ENCODE measurements around the gene SSTR5. TPM values are rescaled to one million over a fixed set of nuclear protein-coding genes. Genes with fewer than 3 reads are reported as not detected.

Gene SSTR5
- total RNA-seq, 1 experiment from 2014 or later: not detected

DNA sequence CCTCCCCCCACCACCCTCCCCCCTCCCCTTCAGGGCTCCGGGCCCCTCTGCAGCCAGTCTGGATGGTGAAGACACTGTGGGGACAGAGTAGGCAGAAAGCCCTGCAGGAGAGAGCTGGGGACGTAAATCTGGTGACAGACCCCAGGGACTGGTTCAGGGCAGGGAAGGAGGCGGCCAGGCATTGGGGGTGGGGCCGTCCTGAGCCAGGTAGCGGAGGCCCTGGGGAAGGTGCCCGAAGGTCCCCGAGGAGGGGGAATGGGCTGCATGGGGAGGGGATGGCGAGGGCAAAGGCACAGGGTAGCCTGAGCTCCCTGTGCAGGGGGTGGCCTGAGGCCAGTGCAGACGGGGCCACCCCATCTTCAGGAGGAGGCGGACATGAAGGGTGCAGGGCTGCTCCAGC is 54.0 kb downstream of the SSTR5 start:
- BruUV-seq (replicated peaks): no TSS peak
- H3K36me3 Mint-ChIP-seq (ENCODE audit: insufficient read depth, unreplicated experiment): no peaks in the 10 kb centered on the region
- H3K27me3 Mint-ChIP-seq (ENCODE audit: unreplicated experiment): peaks cover 65% of the 10 kb centered on the region
- TF ChIP-seq, protein P1, sequence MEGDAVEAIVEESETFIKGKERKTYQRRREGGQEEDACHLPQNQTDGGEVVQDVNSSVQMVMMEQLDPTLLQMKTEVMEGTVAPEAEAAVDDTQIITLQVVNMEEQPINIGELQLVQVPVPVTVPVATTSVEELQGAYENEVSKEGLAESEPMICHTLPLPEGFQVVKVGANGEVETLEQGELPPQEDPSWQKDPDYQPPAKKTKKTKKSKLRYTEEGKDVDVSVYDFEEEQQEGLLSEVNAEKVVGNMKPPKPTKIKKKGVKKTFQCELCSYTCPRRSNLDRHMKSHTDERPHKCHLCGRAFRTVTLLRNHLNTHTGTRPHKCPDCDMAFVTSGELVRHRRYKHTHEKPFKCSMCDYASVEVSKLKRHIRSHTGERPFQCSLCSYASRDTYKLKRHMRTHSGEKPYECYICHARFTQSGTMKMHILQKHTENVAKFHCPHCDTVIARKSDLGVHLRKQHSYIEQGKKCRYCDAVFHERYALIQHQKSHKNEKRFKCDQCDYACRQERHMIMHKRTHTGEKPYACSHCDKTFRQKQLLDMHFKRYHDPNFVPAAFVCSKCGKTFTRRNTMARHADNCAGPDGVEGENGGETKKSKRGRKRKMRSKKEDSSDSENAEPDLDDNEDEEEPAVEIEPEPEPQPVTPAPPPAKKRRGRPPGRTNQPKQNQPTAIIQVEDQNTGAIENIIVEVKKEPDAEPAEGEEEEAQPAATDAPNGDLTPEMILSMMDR (IDR thresholded peaks at IDR 0.05; ENCODE audit: unreplicated experiment): no peak
- DNase-seq: no peak
- CTCF ChIA-PET: no interaction called here
- H3K4me1 Mint-ChIP-seq (ENCODE audit: low read depth, unreplicated experiment): no peaks in the 10 kb centered on the region
- intact Hi-C loops (cut with micrococcal nuclease; ENCODE audit: unreplicated experiment): no loop called here
- H3K27ac Mint-ChIP-seq (ENCODE audit: unreplicated experiment): no peak overlapping the region
- no peaks in the 10 kb centered on the region for H3K9me3 Mint-ChIP-seq (ENCODE audit: low read depth, unreplicated experiment)
- no peak overlapping the region for H3K4me3 Mint-ChIP-seq (ENCODE audit: low read depth, unreplicated experiment)

DNA sequence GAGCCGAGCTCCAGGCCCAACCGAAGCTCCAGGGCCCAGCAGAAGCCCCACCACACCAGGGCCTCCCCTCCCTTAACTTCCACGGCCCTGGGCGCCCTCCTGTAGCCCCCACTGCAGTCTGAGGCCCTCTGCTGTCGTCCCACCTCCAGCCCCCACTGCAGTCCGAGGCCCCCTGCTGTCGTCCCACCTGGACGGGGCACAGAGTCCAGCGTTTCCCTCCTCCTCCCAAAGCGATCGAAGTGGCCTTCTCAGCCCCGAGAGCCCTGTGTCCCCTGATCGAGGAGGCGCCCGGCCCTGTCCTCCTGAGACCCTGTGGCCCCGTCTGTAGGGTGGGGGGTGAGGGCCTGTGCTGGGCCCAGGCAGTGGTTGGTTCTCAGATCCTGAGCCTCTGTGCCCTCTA is 54.6 kb downstream of the SSTR5 start:
- Mint-ChIP-seq H3K4me3 (ENCODE audit: low read depth, unreplicated experiment) (no peak overlapping the region), H3K27me3 (ENCODE audit: unreplicated experiment) (peaks cover 65% of the 10 kb centered on the region), H3K9me3 (ENCODE audit: low read depth, unreplicated experiment) (no peaks in the 10 kb centered on the region), H3K4me1 (ENCODE audit: low read depth, unreplicated experiment) (no peaks in the 10 kb centered on the region), H3K36me3 (ENCODE audit: insufficient read depth, unreplicated experiment) (no peaks in the 10 kb centered on the region), H3K27ac (ENCODE audit: unreplicated experiment) (no peak overlapping the region)
- DNase-seq: no peak
- intact Hi-C loops (cut with micrococcal nuclease; ENCODE audit: unreplicated experiment): no loop called here
- BruUV-seq (replicated peaks): no TSS peak
- CTCF ChIA-PET: no interaction called here
- TF ChIP-seq, protein P1 (IDR thresholded peaks at IDR 0.05; ENCODE audit: unreplicated experiment): no peak

DNA sequence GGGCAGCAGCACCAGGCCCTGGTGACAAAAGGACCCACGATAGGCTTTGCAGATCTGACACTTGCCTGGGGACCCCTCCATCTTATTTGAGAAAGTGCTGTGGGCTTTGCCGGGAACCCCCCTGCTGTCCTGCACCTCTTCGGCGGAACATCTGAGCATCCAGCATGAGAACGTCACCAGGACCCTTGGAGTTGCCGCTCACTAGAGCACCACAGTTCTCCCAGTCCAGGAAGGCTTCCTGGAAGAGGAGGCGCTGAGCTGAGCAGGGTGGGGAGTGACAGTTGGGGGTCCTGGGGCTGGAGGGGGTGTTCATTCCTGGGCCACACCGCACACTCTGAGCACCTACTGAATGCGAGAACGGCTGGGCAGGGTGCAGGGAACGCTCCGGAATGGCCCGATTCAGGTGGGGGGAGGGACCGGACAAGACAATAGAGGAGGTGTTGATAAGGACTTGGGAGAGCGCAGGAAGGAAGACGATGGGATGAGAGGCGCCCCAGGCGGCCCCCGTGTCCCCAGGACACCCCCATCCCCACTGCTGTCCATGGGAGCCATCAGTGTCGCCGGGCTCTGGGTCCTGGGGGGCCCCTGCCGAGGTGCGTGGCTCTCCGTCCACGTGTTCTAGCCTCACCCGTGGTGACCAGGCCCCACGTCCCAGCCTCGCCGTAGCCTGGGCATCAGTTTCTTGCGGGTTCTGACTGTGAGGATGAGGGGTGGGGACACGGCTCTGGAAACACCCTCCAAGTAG is 55.6 kb downstream of the SSTR5 start:
- Mint-ChIP-seq H3K9me3 (ENCODE audit: low read depth, unreplicated experiment) (no peaks in the 10 kb centered on the region), H3K4me1 (ENCODE audit: low read depth, unreplicated experiment) (no peaks in the 10 kb centered on the region), H3K27ac (ENCODE audit: unreplicated experiment) (no peak overlapping the region), H3K4me3 (ENCODE audit: low read depth, unreplicated experiment) (no peak overlapping the region), H3K36me3 (ENCODE audit: insufficient read depth, unreplicated experiment) (no peaks in the 10 kb centered on the region), H3K27me3 (ENCODE audit: unreplicated experiment) (peaks cover 65% of the 10 kb centered on the region)
- TF ChIP-seq, protein P1 (IDR thresholded peaks at IDR 0.05; ENCODE audit: unreplicated experiment): no peak
- BruUV-seq (replicated peaks): no TSS peak
- CTCF ChIA-PET: no interaction called here
- intact Hi-C loops (cut with micrococcal nuclease; ENCODE audit: unreplicated experiment): no loop called here
- no peak for DNase-seq

DNA sequence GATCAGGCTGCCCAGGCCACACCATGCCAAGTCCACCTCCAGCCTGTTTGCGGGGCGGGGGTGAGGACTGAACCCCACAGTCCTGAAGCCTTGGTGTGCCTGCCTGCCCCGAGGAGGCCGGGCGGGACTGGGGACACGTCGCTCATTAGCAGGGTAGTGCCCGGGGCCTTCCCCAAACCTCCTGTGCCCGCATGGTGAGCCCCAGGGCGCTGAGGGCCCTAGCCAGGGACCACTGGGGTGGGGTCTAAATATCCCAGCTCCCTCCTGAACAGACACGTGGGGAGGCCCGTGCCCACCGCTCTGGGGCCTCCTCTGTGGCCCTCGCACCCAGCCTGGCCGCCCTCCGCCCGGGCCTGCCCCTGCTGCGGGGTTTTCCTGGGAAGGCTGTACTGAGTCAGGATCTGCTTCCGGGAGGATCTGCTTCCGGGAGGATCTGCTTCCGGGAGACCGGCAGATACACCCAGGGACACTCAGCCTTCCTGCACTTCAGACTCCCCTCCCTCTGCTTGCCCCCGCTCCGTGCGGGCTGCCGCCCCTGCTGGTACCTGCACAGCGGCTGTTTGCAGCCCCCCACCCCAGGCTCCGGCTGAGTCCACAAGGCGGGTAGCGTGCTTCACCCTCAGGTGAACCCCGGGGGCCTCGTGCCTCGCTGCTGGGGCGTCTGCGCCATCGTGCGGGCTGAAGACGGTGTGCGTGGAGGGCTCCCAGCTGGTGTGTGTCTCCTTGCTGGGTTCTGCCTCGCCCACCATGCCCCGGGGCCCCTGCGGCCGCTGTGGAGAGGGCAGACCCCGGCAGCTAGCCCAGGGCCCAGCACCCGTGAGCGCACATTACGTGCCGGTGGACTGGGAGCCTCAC is 56.8 kb downstream of the SSTR5 start:
- Mint-ChIP-seq H3K4me3 (ENCODE audit: low read depth, unreplicated experiment) (no peak overlapping the region), H3K4me1 (ENCODE audit: low read depth, unreplicated experiment) (peaks cover 10% of the 10 kb centered on the region), H3K27ac (ENCODE audit: unreplicated experiment) (no peak overlapping the region), H3K27me3 (ENCODE audit: unreplicated experiment) (peaks cover 66% of the 10 kb centered on the region), H3K9me3 (ENCODE audit: low read depth, unreplicated experiment) (no peaks in the 10 kb centered on the region), H3K36me3 (ENCODE audit: insufficient read depth, unreplicated experiment) (no peaks in the 10 kb centered on the region)
- CTCF ChIA-PET: no interaction called here
- intact Hi-C loops (cut with micrococcal nuclease; ENCODE audit: unreplicated experiment): no loop called here
- no peak for DNase-seq
- BruUV-seq (replicated peaks): no TSS peak
- TF ChIP-seq, protein P1 (IDR thresholded peaks at IDR 0.05; ENCODE audit: unreplicated experiment): no peak
